ENCODE data around the gene PHC3. TPM values are rescaled to one million over a fixed set of nuclear protein-coding genes. Genes with fewer than 3 reads are reported as not detected.
A peak's percentile ranks its signal among the peaks of the same experiment; 100 is the strongest.

PHC3 gene, protein sequence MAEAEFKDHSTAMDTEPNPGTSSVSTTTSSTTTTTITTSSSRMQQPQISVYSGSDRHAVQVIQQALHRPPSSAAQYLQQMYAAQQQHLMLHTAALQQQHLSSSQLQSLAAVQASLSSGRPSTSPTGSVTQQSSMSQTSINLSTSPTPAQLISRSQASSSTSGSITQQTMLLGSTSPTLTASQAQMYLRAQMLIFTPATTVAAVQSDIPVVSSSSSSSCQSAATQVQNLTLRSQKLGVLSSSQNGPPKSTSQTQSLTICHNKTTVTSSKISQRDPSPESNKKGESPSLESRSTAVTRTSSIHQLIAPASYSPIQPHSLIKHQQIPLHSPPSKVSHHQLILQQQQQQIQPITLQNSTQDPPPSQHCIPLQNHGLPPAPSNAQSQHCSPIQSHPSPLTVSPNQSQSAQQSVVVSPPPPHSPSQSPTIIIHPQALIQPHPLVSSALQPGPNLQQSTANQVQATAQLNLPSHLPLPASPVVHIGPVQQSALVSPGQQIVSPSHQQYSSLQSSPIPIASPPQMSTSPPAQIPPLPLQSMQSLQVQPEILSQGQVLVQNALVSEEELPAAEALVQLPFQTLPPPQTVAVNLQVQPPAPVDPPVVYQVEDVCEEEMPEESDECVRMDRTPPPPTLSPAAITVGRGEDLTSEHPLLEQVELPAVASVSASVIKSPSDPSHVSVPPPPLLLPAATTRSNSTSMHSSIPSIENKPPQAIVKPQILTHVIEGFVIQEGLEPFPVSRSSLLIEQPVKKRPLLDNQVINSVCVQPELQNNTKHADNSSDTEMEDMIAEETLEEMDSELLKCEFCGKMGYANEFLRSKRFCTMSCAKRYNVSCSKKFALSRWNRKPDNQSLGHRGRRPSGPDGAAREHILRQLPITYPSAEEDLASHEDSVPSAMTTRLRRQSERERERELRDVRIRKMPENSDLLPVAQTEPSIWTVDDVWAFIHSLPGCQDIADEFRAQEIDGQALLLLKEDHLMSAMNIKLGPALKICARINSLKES
- total RNA-seq, result 84.4 TPM
- long read RNA-seq, full-length matches to known transcripts, result 3 of 11 reads
- long read RNA-seq, partial matches to known transcripts, result 0 of 11 reads
- long read RNA-seq, other reads (novel, unspliced or antisense), result 8 of 11 reads

DNA sequence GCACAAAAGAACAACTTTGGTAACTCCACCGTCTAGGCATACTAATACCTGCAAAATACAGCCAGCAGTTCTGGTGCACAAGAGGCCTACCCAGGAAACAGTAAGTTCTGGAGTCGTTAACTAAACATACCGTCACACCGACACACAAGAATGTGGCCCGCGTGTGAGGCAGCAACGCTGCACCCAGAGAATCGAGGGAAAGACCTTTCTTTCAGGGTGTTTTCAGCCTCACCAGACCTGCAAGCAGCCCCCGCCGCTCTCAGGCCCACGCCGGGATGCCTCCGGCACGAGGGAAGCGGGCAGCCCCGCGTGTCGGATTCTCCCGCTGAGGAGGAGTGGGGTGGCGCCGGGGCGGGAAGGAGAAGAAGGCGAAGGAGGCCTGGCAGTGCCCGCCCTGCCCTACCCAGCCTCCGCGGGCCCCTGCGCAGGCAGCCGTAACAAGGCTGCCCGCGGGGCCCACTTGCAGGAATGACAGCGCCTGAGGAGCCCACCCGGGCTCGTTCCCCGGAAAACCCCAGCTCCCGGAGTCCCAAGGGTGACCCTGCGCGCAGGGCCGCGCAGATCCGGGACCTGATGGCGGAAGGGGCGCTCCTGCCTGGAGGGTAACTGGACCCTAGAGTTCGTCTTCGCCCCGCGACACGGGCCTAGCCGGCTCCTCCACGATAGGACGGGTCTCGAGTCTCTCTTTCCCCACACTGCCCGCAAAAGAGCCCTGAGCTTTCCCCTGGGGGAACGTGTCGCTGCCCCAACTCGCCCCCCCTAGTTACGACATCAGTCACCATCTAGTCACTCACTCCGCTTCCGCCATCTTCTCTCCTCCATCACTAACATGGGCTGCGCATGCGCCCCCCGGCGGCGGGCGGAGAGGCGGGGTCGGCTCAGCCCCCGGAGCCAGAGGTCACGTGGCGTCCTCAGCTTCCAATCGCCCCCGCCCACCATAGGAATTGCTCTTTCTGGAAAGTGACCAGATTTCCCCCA is at the start of gene PHC3:
TSS of gene PHC3 (minus strand) at position 826 of the 978 bp plus-strand sequence. CDS start at position 808, 18 bp downstream.
- intact Hi-C loops (cut with DNase I), result no loop called here
- H3K36me3 ChIP-seq, result peaks cover 25% of the 10 kb centered on the region
- no peaks in the 10 kb centered on the region for H3K9me3 ChIP-seq
- peaks cover 17% of the 10 kb centered on the region for H3K4me1 ChIP-seq
- H3K27me3 ChIP-seq, result no peaks in the 10 kb centered on the region
- DNase-seq, result peak; percentile 96
- peak within 1 kb of the TSS; percentile 96 for H3K4me3 ChIP-seq
- peak; percentile 27 for TF ChIP-seq CTCF (IDR thresholded peaks at IDR 0.05)
- ATAC-seq, result peak; percentile 96
- peak within 1 kb of the TSS; percentile 99 for H3K27ac ChIP-seq

- no peak for TF ChIP-seq CTCF (IDR thresholded peaks at IDR 0.05)
- peak; percentile 60 for ATAC-seq
- DNase-seq, result no peak
- no peaks in the 10 kb centered on the region for H3K27me3 ChIP-seq
- H3K36me3 ChIP-seq, result no peaks in the 10 kb centered on the region
- no peaks in the 10 kb centered on the region for H3K9me3 ChIP-seq
- no peak overlapping the region for H3K4me3 ChIP-seq
- peak overlapping the region; percentile 15 for H3K27ac ChIP-seq
- H3K4me1 ChIP-seq, result peaks cover 17% of the 10 kb centered on the region
- intact Hi-C loops (cut with DNase I), result no loop called here
These were observed 46.7 kb upstream of the PHC3 start for GRCh38 chr3:170228093-170228766.

DNA sequence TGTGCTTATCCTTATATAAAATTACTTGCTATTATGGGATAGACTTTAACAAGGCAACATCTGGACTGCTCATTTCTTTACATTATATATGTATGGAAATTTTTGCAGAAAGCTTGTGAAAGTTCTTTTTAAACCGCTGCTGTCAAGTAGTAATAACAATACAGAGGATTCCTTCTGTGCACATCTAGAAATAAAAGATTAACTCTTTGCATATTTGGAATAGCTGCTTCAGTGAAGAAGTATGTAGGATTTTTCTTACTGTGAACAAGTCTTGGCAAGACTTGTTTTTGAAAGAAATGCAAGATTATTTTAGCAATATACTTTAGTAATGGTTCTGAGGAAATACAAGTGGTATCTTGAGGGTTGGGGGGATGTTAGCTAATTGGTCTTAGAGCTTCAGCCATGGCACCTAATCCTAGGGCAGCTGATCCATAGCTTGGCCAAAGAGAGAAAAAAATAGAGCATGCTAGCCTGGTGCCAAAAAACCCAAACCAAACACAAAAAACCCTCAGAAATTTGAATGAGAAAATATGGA is 45.0 kb upstream of the PHC3 start:
- intact Hi-C loops (cut with DNase I), result no loop called here

GRCh38 chr3:170225166-170225565 is 43.6 kb upstream of the PHC3 start:
- intact Hi-C loops (cut with DNase I), result no loop called here
- H3K9me3 ChIP-seq, result no peaks in the 10 kb centered on the region

More for the DNA sequence above, 45.0 kb upstream of the PHC3 start:
- H3K27me3 ChIP-seq, result no peaks in the 10 kb centered on the region
- H3K4me1 ChIP-seq, result peaks cover 13% of the 10 kb centered on the region
- no peak overlapping the region for H3K4me3 ChIP-seq
- no peaks in the 10 kb centered on the region for H3K9me3 ChIP-seq
- ATAC-seq (no peak), DNase-seq (no peak)
- no peak overlapping the region for H3K27ac ChIP-seq
- H3K36me3 ChIP-seq, result no peaks in the 10 kb centered on the region
- no peak for TF ChIP-seq CTCF (IDR thresholded peaks at IDR 0.05)

More at GRCh38 chr3:170225166-170225565, 43.6 kb upstream of the PHC3 start:
- no peak overlapping the region for H3K4me3 ChIP-seq
- H3K4me1 ChIP-seq, result peaks cover 13% of the 10 kb centered on the region
- no peaks in the 10 kb centered on the region for H3K27me3 ChIP-seq
- no peak overlapping the region for H3K27ac ChIP-seq
- ATAC-seq (no peak), DNase-seq (no peak)
- no peak for TF ChIP-seq CTCF (IDR thresholded peaks at IDR 0.05)
- no peaks in the 10 kb centered on the region for H3K36me3 ChIP-seq

All from upper lobe of right lung (tissue), 1 donor.